ENCODE data around the gene MCM6.
A peak's percentile ranks its signal among the peaks of the same experiment; 100 is the strongest.
"Not testable (repeated sequence)": the region's sequence is repeated elsewhere in the genome, so short reads cannot be mapped to it uniquely, and the experiment has no call there.

MCM6 gene

GRCh38 chr2:135876066-135876711 is at the start of gene MCM6:
Gene MCM6, minus strand, starts transcription at chr2:135876443. Its CDS starts 78 bp downstream, at chr2:135876365.
- DNase-seq, result peak; percentile 98

- no peak for DNase-seq
Observed at GRCh38 chr2:135925571-135925970, 49.3 kb upstream of the MCM6 start.

- no peak for DNase-seq
Observed at GRCh38 chr2:135916207-135916606, 40.0 kb upstream of the MCM6 start.

GRCh38 chr2:135914485-135914884 is 38.2 kb upstream of the MCM6 start:
- DNase-seq, result no peak

GRCh38 chr2:135913727-135914365 is 37.6 kb upstream of the MCM6 start:
- DNase-seq, result no peak

GRCh38 chr2:135909976-135910375 is 33.7 kb upstream of the MCM6 start:
- no peak for DNase-seq

GRCh38 chr2:135905679-135906078 is 29.4 kb upstream of the MCM6 start:
- DNase-seq, result no peak

GRCh38 chr2:135904341-135904989 is 28.2 kb upstream of the MCM6 start:
- no peak for DNase-seq

- no peak for DNase-seq
Observed at GRCh38 chr2:135903650-135904049, 27.4 kb upstream of the MCM6 start.

- DNase-seq, result no peak
Observed at GRCh38 chr2:135899567-135899966, 23.3 kb upstream of the MCM6 start.

- DNase-seq, result no peak
Observed at GRCh38 chr2:135898234-135898786, 22.1 kb upstream of the MCM6 start.

- no peak for DNase-seq
Observed at GRCh38 chr2:135894930-135895329, 18.7 kb upstream of the MCM6 start.

GRCh38 chr2:135893374-135893794 is 17.1 kb upstream of the MCM6 start:
- DNase-seq, result no peak

GRCh38 chr2:135890835-135891234 is 14.6 kb upstream of the MCM6 start:
- DNase-seq, result no peak

- no peak for DNase-seq
Observed at GRCh38 chr2:135890149-135890548, 13.9 kb upstream of the MCM6 start.

- DNase-seq, result not testable (repeated sequence)
Observed at GRCh38 chr2:135888587-135888986, 12.3 kb upstream of the MCM6 start.

- no peak for DNase-seq
Observed at GRCh38 chr2:135885709-135886108, 9.5 kb upstream of the MCM6 start.

- DNase-seq, result no peak
Observed at GRCh38 chr2:135882415-135882814, 6.2 kb upstream of the MCM6 start.

- peak; percentile 62 for DNase-seq
Observed at GRCh38 chr2:135876770-135877169, 527 bp upstream of the MCM6 start.

GRCh38 chr2:135875491-135876065 is 665 bp downstream of the MCM6 start:
- peak; percentile 90 for DNase-seq

GRCh38 chr2:135874777-135875365 is 1.4 kb downstream of the MCM6 start:
- no peak for DNase-seq

GRCh38 chr2:135870571-135870970 is 5.7 kb downstream of the MCM6 start:
- DNase-seq, result no peak

GRCh38 chr2:135863233-135863632 is 13.0 kb downstream of the MCM6 start:
- no peak for DNase-seq
